GM21723 (cell line): Measurements from ENCODE around the gene CD300LD.

Experiments
- ATAC-seq: cut with Tn5 transposase; IDR thresholded peaks from one replicate; pipeline ENCODE4 v1.9.1; 2021; ENCODE audit warnings: mild to moderate bottlenecking, moderate library complexity; ENCODE audit not compliant: unreplicated experiment

Gene CD300LD

DNA sequence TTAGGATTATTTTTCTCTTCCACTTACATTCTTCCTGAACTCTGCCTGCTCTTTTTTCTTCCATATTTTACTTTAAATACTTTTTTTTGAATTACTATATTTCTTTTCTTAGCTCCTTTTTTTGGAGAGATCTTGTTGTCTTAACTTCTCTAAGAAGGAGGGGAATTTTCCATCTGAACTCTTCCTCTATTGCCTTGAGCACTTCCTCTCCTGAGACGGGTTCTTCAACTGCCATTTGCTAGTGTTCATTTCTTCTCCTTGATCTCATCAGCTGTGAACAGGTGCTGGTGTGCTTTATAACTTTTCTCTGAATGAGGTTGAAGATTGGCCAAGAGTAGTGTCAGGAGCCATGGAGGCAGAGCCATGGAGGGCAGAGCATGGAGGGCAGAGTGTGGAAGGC lies 15.1 kb upstream of the CD300LD start:
- no peak for ATAC-seq

DNA sequence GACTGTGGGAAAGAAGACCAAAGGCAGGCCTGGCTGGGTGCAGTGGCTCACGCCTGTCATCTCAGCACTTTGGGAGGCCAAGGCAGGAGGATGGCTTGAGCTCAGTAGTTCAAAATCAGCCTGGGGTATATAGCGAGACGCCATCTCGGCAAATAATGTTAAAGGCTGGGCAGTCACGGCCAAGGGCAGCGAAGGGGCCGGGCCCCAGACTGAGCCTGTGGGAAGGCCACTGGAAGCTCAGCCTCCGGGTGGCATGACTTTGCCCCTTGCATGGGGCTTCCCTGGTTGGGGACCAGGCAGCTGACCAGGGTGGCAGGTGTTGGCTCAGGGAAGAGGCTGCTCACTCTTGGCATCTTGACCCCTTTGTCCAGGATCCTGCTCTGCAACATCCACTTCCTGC lies 14.0 kb upstream of the CD300LD start:
- no peak for ATAC-seq

DNA sequence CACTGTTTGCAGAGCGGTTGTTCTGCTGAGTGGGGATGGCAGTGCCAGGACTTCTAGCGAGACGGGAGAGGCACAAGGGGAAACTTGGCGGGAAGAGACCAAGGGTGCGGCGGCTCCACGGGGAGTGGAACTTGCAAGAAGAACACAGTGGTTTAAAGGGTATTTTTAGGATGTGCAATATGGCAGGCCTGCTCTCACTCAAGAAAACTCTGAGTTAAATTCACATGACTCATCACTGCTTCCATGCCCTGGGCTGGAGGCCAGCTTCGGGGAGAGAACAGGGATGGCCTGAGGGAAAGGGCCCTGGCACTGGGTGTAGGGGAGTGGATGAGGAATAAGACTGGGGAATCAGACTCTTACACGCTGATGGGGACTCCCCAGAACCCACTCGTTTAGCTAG lies 13.3 kb upstream of the CD300LD start:
- ATAC-seq = no peak

DNA sequence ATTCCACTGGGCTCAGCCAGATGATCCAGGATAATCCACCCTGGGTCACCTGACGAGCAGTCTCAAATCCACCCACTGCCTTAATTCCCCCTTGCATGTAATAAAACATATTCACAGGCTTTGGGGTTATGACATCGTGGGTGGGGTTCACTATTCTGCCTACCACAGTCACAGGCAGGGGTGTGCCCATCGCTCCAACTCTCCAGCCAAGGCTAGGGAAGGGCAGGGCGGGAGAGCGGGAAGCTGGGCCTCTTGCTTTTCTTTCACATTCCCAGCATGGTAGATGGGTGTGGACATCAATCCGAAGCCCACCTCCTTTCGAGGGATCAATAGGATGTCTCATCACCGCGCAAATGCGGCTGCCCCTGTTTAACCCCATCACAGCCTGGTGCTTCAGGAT lies 12.7 kb upstream of the CD300LD start:
- no peak for ATAC-seq

DNA sequence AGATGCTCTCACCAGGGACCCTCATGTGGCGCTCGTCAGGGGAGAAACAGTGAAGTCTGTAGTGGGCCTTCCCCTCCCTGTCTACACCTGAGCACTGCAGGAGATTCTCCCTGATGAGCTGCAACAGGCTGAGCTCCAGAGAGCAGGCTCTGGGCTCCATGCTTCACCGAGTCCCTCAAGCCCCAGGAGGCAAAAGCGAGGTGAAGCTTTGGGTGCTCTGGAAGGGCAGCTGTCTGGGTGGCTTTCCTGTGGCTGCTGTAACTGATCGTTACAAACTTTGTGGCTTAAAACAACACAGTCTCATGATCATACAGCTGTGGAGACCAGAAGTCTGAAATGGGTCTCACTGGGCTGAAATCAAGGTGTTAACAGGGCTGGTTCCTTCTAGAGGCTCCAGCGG lies 12.1 kb upstream of the CD300LD start:
- no peak for ATAC-seq

DNA sequence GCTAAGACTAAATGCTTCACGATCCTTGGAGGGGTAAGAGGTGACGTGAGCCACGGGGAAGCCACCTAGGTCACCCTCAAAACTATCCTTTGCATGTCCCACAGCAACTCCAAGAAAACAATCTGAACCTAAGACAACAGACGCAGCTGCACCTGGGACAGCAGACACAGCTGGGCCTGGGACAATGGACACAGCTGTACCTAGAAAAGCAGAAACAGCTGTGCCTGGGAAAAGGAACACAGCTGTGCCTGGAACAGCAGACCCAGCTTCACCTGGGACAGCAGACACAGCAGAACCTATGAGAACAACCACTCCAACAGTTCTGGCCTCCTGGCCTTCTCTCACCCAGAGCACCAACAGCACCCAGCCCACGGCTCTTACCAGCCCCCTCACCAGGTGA lies 11.7 kb upstream of the CD300LD start:
- ATAC-seq = no peak

DNA sequence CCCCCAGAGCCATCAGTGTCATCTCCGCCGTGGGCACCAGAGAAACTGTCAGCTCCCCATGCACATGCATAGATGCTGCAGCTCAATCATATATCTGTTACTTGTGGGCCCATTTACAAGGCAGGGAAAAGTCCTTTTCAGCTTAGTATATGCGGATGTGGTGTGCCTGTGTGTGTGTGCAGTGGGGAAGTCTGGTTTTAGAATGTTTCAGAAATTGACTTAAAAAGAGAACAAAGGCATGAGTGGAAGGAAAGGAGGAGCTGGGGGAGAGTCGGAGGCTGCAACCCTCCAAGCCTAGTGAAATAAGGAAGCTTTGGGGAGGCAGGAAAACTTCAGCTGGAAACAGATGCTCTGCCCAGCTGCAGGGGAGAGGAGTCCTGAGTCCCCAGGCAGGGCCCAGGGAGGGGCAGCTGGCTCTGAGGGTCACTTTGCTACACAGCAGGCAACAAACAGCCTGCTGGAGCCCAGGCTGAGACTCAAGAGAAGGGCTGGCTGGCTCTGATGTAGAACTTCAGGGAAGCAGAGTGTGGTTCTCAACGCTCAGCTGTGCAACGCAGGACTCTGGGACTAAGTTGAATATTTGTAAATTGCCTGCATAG lies 11.1 kb upstream of the CD300LD start:
- no peak for ATAC-seq

DNA sequence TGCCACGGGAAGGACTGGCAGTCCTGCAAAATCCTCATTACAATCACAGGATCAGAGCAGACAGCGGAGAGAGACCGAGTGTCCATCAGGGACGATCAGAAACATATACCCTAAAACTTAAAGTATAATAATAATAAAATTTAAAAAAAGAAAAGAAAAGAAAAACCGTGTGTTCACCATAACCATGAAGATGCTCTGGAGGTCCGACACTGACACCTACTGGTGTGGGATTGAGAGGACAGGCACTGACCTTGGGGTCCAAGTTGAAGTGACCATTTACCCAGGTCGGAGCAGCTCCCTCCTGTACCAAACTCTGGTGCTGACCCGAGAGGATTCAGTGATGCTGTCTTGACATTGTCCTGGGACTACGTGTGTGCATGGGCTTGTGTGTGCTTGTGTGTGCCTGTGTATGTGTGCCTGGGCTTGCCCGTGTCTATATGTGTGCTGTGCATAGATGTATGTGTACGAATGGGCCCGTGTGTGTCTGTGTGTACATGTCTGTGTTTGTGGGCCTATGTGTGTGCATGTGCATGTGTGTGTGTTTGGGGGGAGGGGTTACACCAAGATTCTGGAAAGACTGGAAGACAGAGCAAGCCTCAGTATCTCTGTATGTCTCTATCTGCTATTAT lies 10.0 kb upstream of the CD300LD start:
- no peak for ATAC-seq

DNA sequence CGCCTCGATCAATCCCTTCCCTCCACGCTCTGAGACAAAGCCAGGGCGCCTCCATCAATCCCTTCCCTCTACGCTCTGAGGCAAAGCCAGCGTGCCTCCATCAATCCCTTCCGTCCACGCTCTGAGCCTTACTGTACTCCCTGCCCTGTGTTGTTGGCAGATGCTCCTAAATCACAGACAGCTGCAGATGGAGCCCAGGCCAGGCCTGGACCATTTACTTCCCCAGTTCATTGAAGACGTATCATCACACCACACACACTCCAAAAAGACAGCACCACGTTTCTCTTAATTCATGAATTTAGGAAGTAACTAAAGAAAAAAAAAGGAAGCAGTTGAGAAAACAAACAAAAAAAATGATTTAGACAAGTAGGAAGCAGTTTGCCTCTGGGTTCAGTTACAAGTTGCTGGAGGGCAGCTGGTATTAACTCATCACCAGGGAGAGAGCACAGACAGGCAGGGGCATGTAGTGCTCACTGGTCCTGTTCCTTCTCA lies 7.4 kb upstream of the CD300LD start:
- no peak for ATAC-seq

DNA sequence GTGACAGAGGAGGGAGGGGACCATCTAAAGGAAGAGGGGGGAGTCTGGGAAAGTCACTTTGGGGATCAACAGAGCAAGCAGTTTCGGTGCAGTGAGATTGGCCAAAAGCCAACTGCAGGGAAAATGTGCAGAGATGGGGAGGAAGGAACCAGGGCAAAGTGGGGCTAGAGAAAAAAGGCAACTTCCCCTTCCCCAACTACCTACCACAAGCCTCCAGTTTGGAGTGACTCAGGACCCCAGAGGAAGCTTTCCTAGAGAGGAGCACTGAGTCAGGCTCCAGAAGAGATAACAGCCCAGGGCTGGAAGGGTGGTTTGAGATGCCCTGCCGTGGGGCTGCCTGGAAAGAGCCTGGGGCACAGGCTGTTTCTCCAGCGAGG lies 6.9 kb upstream of the CD300LD start:
- no peak for ATAC-seq

DNA sequence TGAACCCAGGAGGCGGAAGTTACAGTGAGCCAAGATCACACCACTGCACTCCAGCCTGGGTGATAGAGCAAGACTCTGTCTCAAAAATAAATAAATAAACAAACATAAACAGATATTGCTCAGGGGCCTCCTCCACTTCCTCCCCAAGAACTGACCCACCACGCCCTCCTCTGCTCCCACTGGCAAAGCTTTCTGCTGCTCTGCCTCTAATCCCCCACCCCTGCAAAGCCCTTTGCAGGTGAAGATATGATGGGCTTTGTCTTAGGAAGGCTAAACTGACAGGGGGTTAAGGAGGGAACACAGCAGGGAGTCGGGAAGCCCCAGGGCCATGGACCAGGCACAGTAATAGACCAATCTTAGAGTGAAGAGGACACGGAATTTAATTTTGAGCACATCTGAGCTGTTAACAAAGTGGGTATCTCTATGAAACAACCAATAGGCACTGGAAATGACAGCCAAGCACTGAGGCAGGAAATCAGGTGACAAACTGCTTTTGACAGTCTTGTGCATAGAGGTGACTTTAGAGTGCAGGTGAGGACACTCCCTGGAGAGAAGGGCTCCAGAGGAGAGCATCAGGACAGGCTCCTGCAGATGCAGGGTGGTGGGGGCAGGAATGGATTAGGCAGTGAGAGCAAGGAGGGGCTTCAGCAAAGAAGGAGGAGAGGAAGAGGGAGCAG lies 6.4 kb upstream of the CD300LD start:
- ATAC-seq = no peak

DNA sequence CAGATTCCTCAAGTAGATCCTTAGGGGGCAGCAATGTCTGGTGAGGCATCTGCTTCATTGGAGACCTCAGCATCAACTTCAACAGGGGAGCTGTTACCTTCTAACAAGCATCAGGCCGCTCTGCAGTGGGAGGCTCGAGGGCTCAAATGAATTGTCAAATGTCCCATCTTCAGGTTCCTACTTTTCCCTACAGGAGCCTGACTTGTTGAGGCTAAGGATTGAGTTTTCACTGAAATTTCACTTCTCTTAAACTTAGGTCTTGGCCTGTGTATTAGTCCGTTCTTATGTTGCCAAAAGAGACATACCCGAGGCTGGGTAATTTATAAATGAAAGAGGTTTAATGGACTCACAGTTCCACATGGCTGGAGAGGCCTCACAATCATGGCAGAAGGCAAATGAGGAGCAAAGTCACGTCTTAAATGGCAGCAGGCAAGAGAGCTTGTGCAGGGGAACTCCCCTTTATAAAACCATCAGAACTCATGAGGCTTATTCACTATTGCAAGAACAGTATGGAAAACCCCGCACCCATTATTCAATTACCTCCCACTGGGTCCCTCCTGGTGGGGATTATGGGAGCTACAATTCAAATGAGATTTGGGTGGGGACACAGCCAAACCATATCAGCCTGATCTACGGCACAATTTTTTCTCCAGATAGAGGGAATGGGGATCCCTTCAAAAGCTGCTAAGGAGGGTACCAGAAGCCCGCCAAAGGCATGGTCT lies 5.1 kb upstream of the CD300LD start:
- no peak for ATAC-seq

DNA sequence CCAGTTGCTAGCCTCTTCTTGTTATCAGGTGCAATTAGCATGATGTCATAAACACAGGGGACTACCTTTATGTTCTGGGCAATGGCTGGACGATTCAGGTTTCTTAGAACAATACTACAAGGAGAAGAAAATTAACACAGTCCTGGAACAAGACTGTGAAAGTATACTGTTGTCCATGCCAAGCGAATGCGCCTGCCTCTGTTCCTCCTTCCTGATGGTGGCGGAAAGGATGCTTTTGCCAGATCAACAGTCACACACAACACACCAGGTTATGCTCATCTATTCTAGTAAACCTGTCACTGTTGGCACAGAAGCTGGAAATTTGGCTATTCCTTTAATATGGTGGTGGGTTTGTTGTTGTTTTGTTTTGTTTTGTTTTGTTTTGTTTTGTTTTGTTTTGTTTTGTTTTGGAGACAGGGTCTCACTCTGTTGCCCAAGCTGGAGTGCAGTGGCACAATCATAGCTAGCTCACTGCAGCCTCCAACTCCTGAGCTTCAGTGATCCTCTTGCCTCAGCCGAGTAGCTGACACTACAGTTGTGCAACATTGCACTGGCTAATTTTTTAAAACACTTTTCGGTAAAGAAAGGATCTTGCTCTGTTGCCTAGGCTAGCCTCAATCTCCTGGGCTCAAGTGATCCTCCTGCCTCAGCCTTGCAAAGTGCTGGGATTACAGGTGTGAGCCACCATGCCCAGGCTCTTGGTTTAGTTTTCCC lies 3.1 kb upstream of the CD300LD start:
- no peak for ATAC-seq

DNA sequence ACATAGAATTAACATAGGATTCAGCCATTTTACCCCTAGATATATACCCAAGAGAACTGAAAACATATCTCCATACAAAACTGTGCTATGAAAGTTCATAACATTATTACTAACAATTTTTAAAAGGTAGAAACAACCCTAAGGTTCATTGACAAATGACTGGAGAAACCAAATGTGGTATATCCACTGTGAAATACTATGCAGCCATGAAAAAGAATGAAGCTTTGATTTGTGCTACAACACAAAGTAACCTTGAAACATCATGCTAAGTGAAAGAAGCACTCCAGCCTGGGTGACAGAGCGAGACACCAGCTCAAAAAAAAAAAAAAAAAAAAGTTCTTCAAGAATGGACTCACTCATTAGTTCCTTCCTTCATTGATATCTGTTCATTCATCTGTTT lies 580 bp downstream of the CD300LD start:
- no peak for ATAC-seq

DNA sequence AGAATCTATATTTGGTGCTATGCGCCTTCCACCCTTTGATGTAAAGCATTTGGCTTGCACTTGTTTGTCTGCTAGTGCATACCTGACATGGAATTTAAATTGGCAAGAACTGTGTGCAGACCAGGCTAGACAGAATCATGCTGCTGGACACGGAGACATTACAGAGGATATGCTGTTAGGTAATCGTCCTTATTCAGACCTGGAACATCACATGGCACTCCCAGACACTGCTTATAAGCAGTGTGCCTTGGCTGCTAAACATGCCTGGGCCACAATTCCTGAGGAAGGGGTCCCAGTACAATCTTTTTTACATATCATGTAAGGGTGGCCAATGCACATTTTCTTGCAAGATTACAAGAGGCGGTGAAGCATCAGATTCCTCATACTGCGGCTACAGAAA lies 6.4 kb downstream of the CD300LD start:
- ATAC-seq = no peak

DNA sequence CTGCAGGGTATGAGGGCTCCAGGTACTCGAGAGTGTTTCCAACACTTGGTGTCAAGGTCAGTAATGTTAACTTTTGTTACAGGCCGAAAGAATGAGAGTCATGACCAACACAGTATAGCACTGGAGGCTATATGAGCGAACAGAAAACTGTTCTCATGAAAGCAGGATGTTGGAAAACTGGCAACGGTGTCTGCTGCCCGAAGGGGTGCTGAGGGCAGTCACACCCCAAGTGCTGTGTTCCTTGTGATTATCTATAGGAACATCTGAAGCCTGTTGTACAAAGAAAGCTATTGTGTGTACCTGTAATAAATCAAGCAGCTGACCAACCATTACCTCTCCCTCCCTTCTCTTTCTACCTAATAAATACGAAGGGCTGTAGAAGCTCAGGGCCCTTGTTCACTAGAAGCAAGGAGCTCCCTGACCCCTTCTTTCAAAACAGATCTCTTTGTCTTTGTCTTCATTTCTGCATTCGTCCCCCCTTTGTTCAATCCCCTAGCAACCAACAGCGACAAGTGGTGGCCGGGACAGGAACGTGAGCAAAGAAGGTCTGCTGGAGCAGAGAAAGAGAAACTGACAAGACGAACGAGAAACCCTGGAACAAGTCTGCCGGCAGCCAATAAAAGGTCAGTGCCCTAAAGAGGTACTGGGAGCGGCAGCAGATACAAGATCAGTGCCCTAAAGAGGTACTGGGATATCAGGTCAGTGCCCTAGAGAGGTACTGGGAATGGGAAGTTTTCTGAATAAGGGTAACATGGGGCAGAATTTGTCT lies 7.6 kb downstream of the CD300LD start:
- ATAC-seq = no peak

DNA sequence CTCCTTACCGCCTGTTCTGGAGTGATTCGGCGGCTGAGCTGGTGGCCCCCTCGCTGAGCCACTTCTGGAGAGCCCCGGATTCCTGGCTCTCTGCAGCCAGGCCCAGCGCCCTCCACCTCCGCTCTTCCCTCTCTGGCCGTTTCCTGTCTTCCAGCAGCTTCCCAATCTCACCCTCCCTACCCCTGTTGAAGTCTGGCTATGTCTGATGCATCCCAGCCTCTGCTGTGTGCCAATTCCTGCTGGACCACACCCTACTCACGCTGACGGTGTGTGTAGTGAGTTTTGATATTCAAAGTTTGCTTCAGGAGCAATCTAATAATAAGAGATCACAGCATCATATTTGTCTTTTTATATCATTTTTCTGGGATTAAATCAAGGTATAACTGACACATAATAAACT lies 9.4 kb downstream of the CD300LD start:
- no peak for ATAC-seq

DNA sequence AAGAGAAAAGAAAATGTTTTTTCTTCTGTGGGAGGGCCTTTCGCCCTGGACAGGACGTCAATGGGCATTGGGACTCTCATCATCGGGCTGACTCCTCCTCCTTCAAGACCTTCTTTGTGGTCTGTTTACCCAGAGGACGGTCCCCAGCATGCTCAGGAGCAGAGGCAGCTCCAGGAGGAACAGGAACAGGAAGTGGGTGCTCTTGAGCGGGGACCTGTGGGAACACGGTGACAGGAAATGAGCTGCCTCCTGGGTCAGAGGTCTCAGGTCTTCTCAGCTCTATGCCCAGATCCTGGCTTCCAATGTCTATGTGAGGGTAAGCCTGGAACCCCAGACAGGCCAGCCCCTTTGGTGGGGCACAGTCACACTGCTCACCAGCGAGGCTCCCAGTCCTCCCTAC lies 12.2 kb downstream of the CD300LD start:
- no peak for ATAC-seq

DNA sequence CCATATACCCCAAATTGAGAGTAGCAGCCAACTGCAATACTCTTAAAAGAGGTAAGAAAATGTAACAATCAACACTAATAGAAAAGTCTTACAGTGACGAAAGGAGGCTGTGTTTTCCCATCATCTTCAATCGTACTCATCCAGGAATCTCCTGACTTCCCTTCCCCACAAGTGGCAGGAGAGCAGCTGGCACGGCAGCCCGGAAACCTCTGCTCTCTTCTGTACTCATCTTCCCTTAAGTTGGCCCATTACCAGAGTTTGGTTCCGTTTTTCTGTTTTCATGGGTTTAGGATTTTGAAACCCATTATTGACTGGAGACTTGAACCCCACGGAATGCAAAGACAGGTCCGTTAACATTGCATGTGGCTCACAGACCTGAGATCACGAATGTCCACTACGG lies 13.1 kb downstream of the CD300LD start:
- no peak for ATAC-seq

DNA sequence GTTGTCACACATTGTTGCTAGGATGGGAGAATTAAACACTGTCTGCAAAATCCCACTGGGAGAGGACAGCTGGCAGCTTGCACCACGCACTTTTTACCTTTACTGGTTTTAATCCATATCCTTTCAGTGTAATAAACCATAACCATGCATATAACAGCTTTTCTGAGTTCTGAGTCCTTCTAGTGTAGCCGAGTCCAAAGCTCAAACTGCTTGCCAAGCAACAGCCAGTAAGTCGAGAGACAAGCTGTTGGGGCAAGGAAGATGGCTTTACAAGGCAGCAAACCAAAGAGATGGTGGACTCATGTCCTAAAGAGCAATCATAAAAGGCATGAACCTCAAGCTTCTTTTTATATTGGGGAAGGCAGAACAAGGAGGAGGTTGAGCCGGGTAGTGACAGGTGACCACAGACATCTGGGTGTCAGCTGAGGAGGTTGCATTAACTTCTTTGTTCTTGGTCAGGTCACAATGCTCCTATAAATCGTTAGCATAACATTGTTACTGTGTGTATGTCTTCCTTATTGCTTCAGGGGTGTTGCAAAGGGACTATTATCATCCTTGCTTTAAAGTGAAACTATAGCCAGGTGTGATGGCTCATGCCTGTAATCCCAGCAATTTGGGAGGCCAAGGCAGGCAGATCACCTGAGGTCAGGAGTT lies 17.5 kb downstream of the CD300LD start:
- no peak for ATAC-seq
